HCT116 (cell line): ENCODE results near the gene TNS3.

Experiments
- EZH2phosphoT487 ChIP-seq: fragments of 200-600 bp; IDR thresholded peaks from 2 replicates; pipeline ENCODE4 v1.6.1; 2018; ENCODE audit warnings: antibody characterized with exemption, borderline replicate concordance
- POLR2A ChIP-seq: IDR thresholded peaks from 2 replicates; pipeline ENCODE4 v1.7.0; 2011; ENCODE audit warnings: borderline replicate concordance; ENCODE audit not compliant: insufficient read depth, insufficient read length; ENCODE audit errors: extremely low read depth
- POLR2AphosphoS5 ChIP-seq: IDR thresholded peaks from 2 replicates; pipeline ENCODE4 v1.6.1; 2011; ENCODE audit warnings: mild to moderate bottlenecking, low read depth, low read length, moderate library complexity
- RAD21 ChIP-seq: IDR thresholded peaks from 2 replicates; pipeline ENCODE4 v1.6.1; 2012; ENCODE audit warnings: low read depth, mild to moderate bottlenecking
- SIN3A ChIP-seq: IDR thresholded peaks from 2 replicates; pipeline ENCODE4 v1.6.1; 2012; ENCODE audit warnings: low read depth
- YY1 ChIP-seq: IDR thresholded peaks from 2 replicates; pipeline ENCODE4 v1.6.1; 2011; ENCODE audit warnings: low read length, low read depth, moderate library complexity, mild to moderate bottlenecking; ENCODE audit not compliant: insufficient replicate concordance; ENCODE audit errors: extremely low read depth
- ZFX ChIP-seq: fragments of 450-650 bp; IDR thresholded peaks from 2 replicates; pipeline ENCODE4 v1.6.1; 2017
- TF ChIP-seq, protein P1 (sequence below): IDR thresholded peaks from 2 replicates; pipeline ENCODE4 v1.6.1; 2012
- TF ChIP-seq, protein P2 (sequence below), 3 experiments: fragments of 200-600 bp in 1 of 3; sonication (generic) in 1 of 3; IDR thresholded peaks in 2 of 3; conservative IDR thresholded peaks in 1 of 3; 2 replicates each; pipeline ENCODE4 v1.5.1; 2012 to 2017; ENCODE audit warnings: low read depth in 2 of 3, low read length in 2 of 3, antibody characterized with exemption in 1 of 3, borderline replicate concordance in 1 of 3, control low read depth in 1 of 3, mild to moderate bottlenecking in 1 of 3, mixed read lengths in 1 of 3, mixed run types in 1 of 3, moderate library complexity in 1 of 3; ENCODE audit not compliant: insufficient read depth in 1 of 3

DNA sequence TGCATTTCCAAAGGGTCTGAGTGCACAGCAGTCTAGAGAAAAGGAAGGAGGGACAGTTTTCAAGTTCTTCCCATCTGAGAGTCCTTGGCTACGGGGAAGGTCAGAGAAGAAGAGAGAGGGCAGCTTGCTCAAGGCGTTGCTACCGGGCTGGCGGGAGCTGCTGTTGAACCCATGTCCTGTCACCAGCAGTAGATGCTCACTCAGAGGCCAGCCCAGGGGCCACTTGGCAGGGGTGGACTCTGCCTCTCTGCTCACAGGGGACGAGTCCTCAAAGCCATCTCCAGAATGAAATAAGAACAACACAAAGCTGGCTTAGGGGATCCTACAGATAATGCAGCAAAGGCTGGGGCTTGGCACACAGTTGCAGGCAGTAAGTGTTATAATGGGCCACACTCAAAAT, 231.5 kb downstream of the TNS3 start:
- TF ChIP-seq, protein P1, sequence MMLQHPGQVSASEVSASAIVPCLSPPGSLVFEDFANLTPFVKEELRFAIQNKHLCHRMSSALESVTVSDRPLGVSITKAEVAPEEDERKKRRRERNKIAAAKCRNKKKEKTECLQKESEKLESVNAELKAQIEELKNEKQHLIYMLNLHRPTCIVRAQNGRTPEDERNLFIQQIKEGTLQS, result no peak
- TF ChIP-seq, protein P2, sequence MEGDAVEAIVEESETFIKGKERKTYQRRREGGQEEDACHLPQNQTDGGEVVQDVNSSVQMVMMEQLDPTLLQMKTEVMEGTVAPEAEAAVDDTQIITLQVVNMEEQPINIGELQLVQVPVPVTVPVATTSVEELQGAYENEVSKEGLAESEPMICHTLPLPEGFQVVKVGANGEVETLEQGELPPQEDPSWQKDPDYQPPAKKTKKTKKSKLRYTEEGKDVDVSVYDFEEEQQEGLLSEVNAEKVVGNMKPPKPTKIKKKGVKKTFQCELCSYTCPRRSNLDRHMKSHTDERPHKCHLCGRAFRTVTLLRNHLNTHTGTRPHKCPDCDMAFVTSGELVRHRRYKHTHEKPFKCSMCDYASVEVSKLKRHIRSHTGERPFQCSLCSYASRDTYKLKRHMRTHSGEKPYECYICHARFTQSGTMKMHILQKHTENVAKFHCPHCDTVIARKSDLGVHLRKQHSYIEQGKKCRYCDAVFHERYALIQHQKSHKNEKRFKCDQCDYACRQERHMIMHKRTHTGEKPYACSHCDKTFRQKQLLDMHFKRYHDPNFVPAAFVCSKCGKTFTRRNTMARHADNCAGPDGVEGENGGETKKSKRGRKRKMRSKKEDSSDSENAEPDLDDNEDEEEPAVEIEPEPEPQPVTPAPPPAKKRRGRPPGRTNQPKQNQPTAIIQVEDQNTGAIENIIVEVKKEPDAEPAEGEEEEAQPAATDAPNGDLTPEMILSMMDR (IDR thresholded peaks at IDR 0.05 in 2 of 3, conservative IDR thresholded peaks at IDR 0.05 in 1 of 3; ENCODE audit: borderline replicate concordance in 1 of 3, insufficient read depth in 1 of 3, low read depth in 2 of 3, low read length in 2 of 3), result no peak
- TF ChIP-seq SIN3A, result no peak
- no peak for TF ChIP-seq EZH2phosphoT487
- no peak for TF ChIP-seq RAD21
- no peak for TF ChIP-seq ZFX
- TF ChIP-seq POLR2AphosphoS5, result no peak
- no peak for TF ChIP-seq POLR2A
- no peak for TF ChIP-seq YY1
